HG02798 (cell line): ENCODE measurements around the gene SLC35F1.
A peak's percentile ranks its signal among the peaks of the same experiment; 100 is the strongest.

Experiments used
- ATAC-seq: cut with Tn5 transposase; IDR thresholded peaks from one replicate; pipeline ENCODE4 v1.9.1; 2021; ENCODE audit warnings: mild to moderate bottlenecking; ENCODE audit not compliant: unreplicated experiment, poor library complexity

SLC35F1 gene

GRCh38 chr6:118327237-118327636 lies 420.2 kb downstream of the SLC35F1 start:
- no peak for ATAC-seq

GRCh38 chr6:118333772-118334171 lies 426.7 kb downstream of the SLC35F1 start:
- no peak for ATAC-seq

- no peak for ATAC-seq
Observed at GRCh38 chr6:118334634-118335033, 427.6 kb downstream of the SLC35F1 start.

- no peak for ATAC-seq
Observed at GRCh38 chr6:118335325-118335816, 428.3 kb downstream of the SLC35F1 start.

- no peak for ATAC-seq
Observed at GRCh38 chr6:118344014-118344670, 437.1 kb downstream of the SLC35F1 start.

GRCh38 chr6:118350881-118351430 lies 443.9 kb downstream of the SLC35F1 start:
- ATAC-seq, result no peak

GRCh38 chr6:118353564-118353963 lies 446.5 kb downstream of the SLC35F1 start:
- no peak for ATAC-seq

- ATAC-seq, result peak; percentile 93
Observed at GRCh38 chr6:118354641-118355040, 447.6 kb downstream of the SLC35F1 start.

- no peak for ATAC-seq
Observed at GRCh38 chr6:118356054-118356453, 449.0 kb downstream of the SLC35F1 start.

- no peak for ATAC-seq
Observed at GRCh38 chr6:118356686-118357085, 449.6 kb downstream of the SLC35F1 start.
